Measurements from ENCODE around the gene FBXO2.

DNA sequence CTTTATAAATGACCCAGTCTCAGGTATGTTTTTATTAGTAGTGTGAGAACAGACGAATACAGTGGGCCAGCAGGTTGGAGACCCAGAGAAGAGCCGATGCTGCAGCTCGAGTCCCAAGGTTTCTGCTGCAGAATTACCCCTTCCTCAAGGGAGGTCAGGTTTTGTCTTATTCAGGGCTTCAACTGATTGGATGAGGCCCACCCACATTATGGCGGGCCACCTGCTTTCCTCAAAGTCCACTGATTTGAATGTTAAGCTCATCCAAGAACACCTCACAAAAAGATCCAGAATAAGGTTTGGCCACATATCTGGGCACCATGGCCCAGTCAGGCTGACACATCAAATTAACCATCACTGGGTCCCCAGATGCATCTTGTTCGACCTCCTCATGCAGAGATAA lies 40.9 kb downstream of the FBXO2 start:
- TF ChIP-seq CTCF (IDR thresholded peaks at IDR 0.05), result no peak
- TF ChIP-seq POLR2A (IDR thresholded peaks at IDR 0.05), result no peak
